Measurements from ENCODE around the gene CCDC187. TPM values are rescaled to one million over a fixed set of nuclear protein-coding genes. Genes with fewer than 3 reads are reported as not detected.

The CCDC187 gene
- total and polyA plus RNA-seq, 8 donors: 0.12 to 2.8 (median 0.45) TPM; not detected in 1

GRCh38 chr9:136211441-136212344, 92.2 kb downstream of the CCDC187 start:
- Histone ChIP-seq H3K36me3 (peaks cover 24 to 92% (median 90%) of the 10 kb centered on the region in 4 donors), H3K9me3 (peaks cover 0 to 10% (median 7%) of the 10 kb centered on the region in 4 donors), H3K27me3 (no peaks in the 10 kb centered on the region), H3K27ac (no peak overlapping the region), H3K4me3 (no peak overlapping the region), H3K4me1 (no peaks in the 10 kb centered on the region)
- intact Hi-C loops (cut with DNase I; ENCODE audit: low total_unique reads): no loop called here
- TF ChIP-seq EP300 (IDR thresholded peaks at IDR 0.05) (no peak), POLR2A (IDR thresholded peaks at IDR 0.05) (no peak), POLR2AphosphoS5 (IDR thresholded peaks at IDR 0.05) (no peak)
- TF ChIP-seq, protein P1, sequence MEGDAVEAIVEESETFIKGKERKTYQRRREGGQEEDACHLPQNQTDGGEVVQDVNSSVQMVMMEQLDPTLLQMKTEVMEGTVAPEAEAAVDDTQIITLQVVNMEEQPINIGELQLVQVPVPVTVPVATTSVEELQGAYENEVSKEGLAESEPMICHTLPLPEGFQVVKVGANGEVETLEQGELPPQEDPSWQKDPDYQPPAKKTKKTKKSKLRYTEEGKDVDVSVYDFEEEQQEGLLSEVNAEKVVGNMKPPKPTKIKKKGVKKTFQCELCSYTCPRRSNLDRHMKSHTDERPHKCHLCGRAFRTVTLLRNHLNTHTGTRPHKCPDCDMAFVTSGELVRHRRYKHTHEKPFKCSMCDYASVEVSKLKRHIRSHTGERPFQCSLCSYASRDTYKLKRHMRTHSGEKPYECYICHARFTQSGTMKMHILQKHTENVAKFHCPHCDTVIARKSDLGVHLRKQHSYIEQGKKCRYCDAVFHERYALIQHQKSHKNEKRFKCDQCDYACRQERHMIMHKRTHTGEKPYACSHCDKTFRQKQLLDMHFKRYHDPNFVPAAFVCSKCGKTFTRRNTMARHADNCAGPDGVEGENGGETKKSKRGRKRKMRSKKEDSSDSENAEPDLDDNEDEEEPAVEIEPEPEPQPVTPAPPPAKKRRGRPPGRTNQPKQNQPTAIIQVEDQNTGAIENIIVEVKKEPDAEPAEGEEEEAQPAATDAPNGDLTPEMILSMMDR (IDR thresholded peaks at IDR 0.05): no peak
- WGBS, 5 donors: 90 to 94% (median 93%) methylated on average over 33 to 35 of the region's 35 CpGs
- no peak for DNase-seq

DNA sequence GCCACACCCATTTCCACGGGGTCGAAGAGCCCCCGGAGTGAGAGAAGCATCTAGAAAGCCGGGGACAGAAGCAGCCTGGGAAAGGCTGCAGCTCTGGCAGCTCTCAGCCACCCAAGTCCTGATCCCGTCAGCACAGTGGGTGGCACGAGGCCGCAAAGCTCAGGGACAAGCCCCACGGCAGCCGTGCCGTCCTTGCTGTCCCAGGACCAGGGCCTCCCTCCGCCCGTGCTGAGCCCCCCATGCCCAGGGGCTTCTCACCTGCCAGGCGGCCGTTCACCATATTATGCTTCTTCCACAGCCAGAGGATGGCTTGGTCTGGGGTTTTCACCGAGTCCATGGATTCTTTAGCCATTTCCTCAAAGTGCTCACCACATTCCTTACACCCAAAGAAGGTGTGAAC, 92.9 kb downstream of the CCDC187 start:
- no peak for DNase-seq
- Histone ChIP-seq H3K27ac (no peak overlapping the region), H3K36me3 (peaks cover 24 to 87% (median 86%) of the 10 kb centered on the region in 4 donors), H3K4me1 (no peaks in the 10 kb centered on the region), H3K9me3 (peaks cover 0 to 10% (median 7%) of the 10 kb centered on the region in 4 donors), H3K4me3 (no peak overlapping the region), H3K27me3 (no peaks in the 10 kb centered on the region)
- WGBS, 5 donors: 87 to 94% (median 92%) methylated on average over 15 of the region's 15 CpGs
- no peak for TF ChIP-seq POLR2AphosphoS5 (IDR thresholded peaks at IDR 0.05)
- TF ChIP-seq, protein P1 (IDR thresholded peaks at IDR 0.05): no peak
- no peak for TF ChIP-seq EP300 (IDR thresholded peaks at IDR 0.05)
- no peak for TF ChIP-seq POLR2A (IDR thresholded peaks at IDR 0.05)
- intact Hi-C loops (cut with DNase I; ENCODE audit: low total_unique reads): no loop called here

DNA sequence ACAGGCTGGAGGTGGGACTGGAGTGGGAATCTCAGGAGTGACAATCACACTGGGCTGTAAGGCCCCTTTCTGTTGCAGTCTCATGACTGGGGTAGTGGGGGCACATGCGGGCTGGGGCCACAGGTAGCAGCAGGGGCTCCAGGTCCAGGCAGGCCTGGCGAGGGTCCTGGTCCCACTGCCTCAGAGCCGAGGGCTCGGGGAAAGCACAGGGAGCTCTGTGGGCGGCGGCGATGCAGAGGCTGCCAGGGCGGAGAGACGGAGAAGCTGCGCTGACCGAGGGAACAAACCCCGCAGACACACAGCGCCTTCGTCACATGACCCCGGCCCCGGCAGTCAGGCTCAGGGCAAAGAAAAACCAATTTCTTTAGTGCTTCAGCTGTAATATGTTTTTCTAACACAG, 93.6 kb downstream of the CCDC187 start:
- Histone ChIP-seq H3K4me1 (peaks cover 0 to under 1% (median 0%) of the 10 kb centered on the region in 4 donors), H3K27ac (no peak overlapping the region), H3K36me3 (peaks cover 24 to 83% (median 78%) of the 10 kb centered on the region in 4 donors), H3K9me3 (peaks cover 0 to 10% (median 7%) of the 10 kb centered on the region in 4 donors), H3K4me3 (no peak overlapping the region), H3K27me3 (peaks cover 0 to 6% (median 5%) of the 10 kb centered on the region in 3 donors)
- WGBS, 5 donors: 95 to 97% (median 96%) methylated on average over 14 to 16 of the region's 16 CpGs
- TF ChIP-seq EP300 (IDR thresholded peaks at IDR 0.05): no peak
- no peak for TF ChIP-seq POLR2A (IDR thresholded peaks at IDR 0.05)
- TF ChIP-seq POLR2AphosphoS5 (IDR thresholded peaks at IDR 0.05): no peak
- TF ChIP-seq, protein P1 (IDR thresholded peaks at IDR 0.05): no peak
- intact Hi-C loops (cut with DNase I; ENCODE audit: low total_unique reads): no loop called here
- no peak for DNase-seq

- Histone ChIP-seq H3K27me3 (peaks cover 1 to 11% (median 10%) of the 10 kb centered on the region in 3 donors), H3K4me3 (no peak overlapping the region), H3K4me1 (peaks cover 0 to 5% (median 2%) of the 10 kb centered on the region in 4 donors), H3K27ac (no peak overlapping the region), H3K9me3 (peaks cover 0 to 10% (median 7%) of the 10 kb centered on the region in 4 donors), H3K36me3 (peaks cover 23 to 78% (median 74%) of the 10 kb centered on the region in 4 donors)
- 76 to 84% (median 82%) methylated on average over 17 of the region's 17 CpGs for WGBS, 5 donors
- DNase-seq: no peak
- TF ChIP-seq EP300 (IDR thresholded peaks at IDR 0.05) (no peak), POLR2AphosphoS5 (IDR thresholded peaks at IDR 0.05) (no peak)
- intact Hi-C loops (cut with DNase I; ENCODE audit: low total_unique reads): no loop called here
These were observed 94.1 kb downstream of the CCDC187 start for GRCh38 chr9:136209786-136210185.
